SK-N-MC (cell line): ENCODE data around the gene EIF6.

ENCODE experiments used
- DNase-seq: peaks from one replicate; pipeline ENCODE4 v3.0.0-alpha.2; 2011; ENCODE audit warnings: low read depth, low spot score
- H3K27ac ChIP-seq: fragments of 200-600 bp; sonication (generic); 2 replicates; pipeline ENCODE4 v1.5.1; 2016; ENCODE audit warnings: mixed run types
- H3K36me3 ChIP-seq: fragments of 200-600 bp; sonication (generic); 2 replicates; pipeline ENCODE4 v1.6.1; 2017; ENCODE audit warnings: antibody characterized with exemption, low read length, mixed read lengths; ENCODE audit not compliant: insufficient read depth
- H3K4me3 ChIP-seq: fragments of 200-600 bp; sonication (generic); 2 replicates; pipeline ENCODE4 v1.5.1; 2016
- H3K9ac ChIP-seq: fragments of 200-600 bp; sonication (generic); 2 replicates; pipeline ENCODE4 v1.8.0; 2017; ENCODE audit warnings: mixed run types, mixed read lengths; ENCODE audit not compliant: insufficient read length
- H3K9me3 ChIP-seq: fragments of 200-600 bp; sonication (generic); 2 replicates; pipeline ENCODE4 v1.6.1; 2017; ENCODE audit warnings: low read depth, mild to moderate bottlenecking, antibody characterized with exemption, low read length, moderate library complexity, mixed read lengths
- EZH2 ChIP-seq: fragments of 200-600 bp; sonication (generic); IDR thresholded peaks from one replicate; pipeline ENCODE4 v1.6.1; 2017; ENCODE audit warnings: antibody characterized with exemption
- FOXP2 ChIP-seq: optimal IDR thresholded peaks from 2 replicates; pipeline ENCODE3; 2011; ENCODE audit warnings: mild to moderate bottlenecking, moderate library complexity; ENCODE audit not compliant: insufficient read depth; ENCODE audit errors: extremely low read length, control extremely low read depth
- POLR2AphosphoS5 ChIP-seq: IDR thresholded peaks from 2 replicates; pipeline ENCODE4 v1.6.1; 2012; ENCODE audit warnings: mild to moderate bottlenecking, low read depth, low read length, borderline replicate concordance

The EIF6 gene

GRCh38 chr20:35300469-35301262 lies 16.1 kb upstream of the EIF6 start:
- H3K36me3 ChIP-seq = peaks cover 5% of the 10 kb centered on the region; the same call in 1 of the 2 replicates
- H3K9me3 ChIP-seq = no peaks in the 10 kb centered on the region
- H3K27ac ChIP-seq = no peak overlapping the region
- DNase-seq = no peak
- no peak overlapping the region for H3K4me3 ChIP-seq
- no peak for TF ChIP-seq POLR2AphosphoS5
- no peak for TF ChIP-seq EZH2
- TF ChIP-seq FOXP2 = no peak
- no peak overlapping the region for H3K9ac ChIP-seq

- no peak overlapping the region for H3K27ac ChIP-seq
- no peaks in the 10 kb centered on the region for H3K9me3 ChIP-seq
These were observed 15.2 kb upstream of the EIF6 start for GRCh38 chr20:35299780-35300179.

GRCh38 chr20:35298264-35298663 lies 13.7 kb upstream of the EIF6 start:
- Histone ChIP-seq H3K36me3 (peaks cover under 1% of the 10 kb centered on the region; the same call in 1 of the 2 replicates), H3K9ac (no peak overlapping the region), H3K27ac (no peak overlapping the region), H3K4me3 (no peak overlapping the region), H3K9me3 (no peaks in the 10 kb centered on the region)
- TF ChIP-seq FOXP2 (no peak), POLR2AphosphoS5 (no peak), EZH2 (no peak)
- DNase-seq = no peak

More at GRCh38 chr20:35299780-35300179, 15.2 kb upstream of the EIF6 start:
- Histone ChIP-seq H3K36me3 (peaks cover 5% of the 10 kb centered on the region; the same call in 1 of the 2 replicates), H3K4me3 (no peak overlapping the region), H3K9ac (no peak overlapping the region)
- TF ChIP-seq EZH2 = no peak
- peak; percentile 41; the same call in 1 of the 2 replicates for TF ChIP-seq POLR2AphosphoS5
- no peak for DNase-seq

GRCh38 chr20:35297740-35298139 lies 13.2 kb upstream of the EIF6 start:
- H3K4me3 ChIP-seq = no peak overlapping the region
- no peaks in the 10 kb centered on the region for H3K9me3 ChIP-seq
- no peaks in the 10 kb centered on the region; the same call in 1 of the 2 replicates for H3K36me3 ChIP-seq
- H3K9ac ChIP-seq = no peak overlapping the region
- no peak for DNase-seq
- no peak for TF ChIP-seq POLR2AphosphoS5
- no peak for TF ChIP-seq EZH2
- no peak for TF ChIP-seq FOXP2
- H3K27ac ChIP-seq = no peak overlapping the region

GRCh38 chr20:35297155-35297554 lies 12.6 kb upstream of the EIF6 start:
- no peak overlapping the region for H3K4me3 ChIP-seq
- no peak overlapping the region for H3K9ac ChIP-seq
- DNase-seq = no peak
- no peaks in the 10 kb centered on the region for H3K9me3 ChIP-seq
- no peaks in the 10 kb centered on the region for H3K36me3 ChIP-seq
- TF ChIP-seq POLR2AphosphoS5 = no peak
- no peak overlapping the region for H3K27ac ChIP-seq

- H3K36me3 ChIP-seq = no peaks in the 10 kb centered on the region
- TF ChIP-seq FOXP2 (no peak), POLR2AphosphoS5 (no peak), EZH2 (no peak)
- H3K9me3 ChIP-seq = no peaks in the 10 kb centered on the region
- no peak overlapping the region for H3K27ac ChIP-seq
- H3K9ac ChIP-seq = no peak overlapping the region
- no peak overlapping the region for H3K4me3 ChIP-seq
- DNase-seq = no peak
These were observed 11.6 kb upstream of the EIF6 start for GRCh38 chr20:35296101-35296554.

- H3K9ac ChIP-seq = no peak overlapping the region
- DNase-seq = no peak
- TF ChIP-seq POLR2AphosphoS5 = no peak
- no peak for TF ChIP-seq FOXP2
- no peak for TF ChIP-seq EZH2
- no peak overlapping the region for H3K4me3 ChIP-seq
- H3K36me3 ChIP-seq = no peaks in the 10 kb centered on the region
- no peak overlapping the region for H3K27ac ChIP-seq
- H3K9me3 ChIP-seq = no peaks in the 10 kb centered on the region
These were observed 11.1 kb upstream of the EIF6 start for GRCh38 chr20:35295674-35296073.

- DNase-seq = no peak
- TF ChIP-seq FOXP2 (no peak), EZH2 (no peak), POLR2AphosphoS5 (no peak)
- no peak overlapping the region for H3K4me3 ChIP-seq
- H3K9ac ChIP-seq = no peak overlapping the region
- no peak overlapping the region for H3K27ac ChIP-seq
- no peaks in the 10 kb centered on the region for H3K36me3 ChIP-seq
- H3K9me3 ChIP-seq = no peaks in the 10 kb centered on the region
These were observed 10.5 kb upstream of the EIF6 start for GRCh38 chr20:35295058-35295457.

GRCh38 chr20:35294293-35294685 lies 9.7 kb upstream of the EIF6 start:
- H3K4me3 ChIP-seq = no peak overlapping the region
- no peak for TF ChIP-seq EZH2
- no peak for TF ChIP-seq FOXP2
- no peak for TF ChIP-seq POLR2AphosphoS5
- no peak for DNase-seq
- no peaks in the 10 kb centered on the region for H3K9me3 ChIP-seq
- H3K9ac ChIP-seq = no peak overlapping the region
- no peaks in the 10 kb centered on the region for H3K36me3 ChIP-seq
- no peak overlapping the region for H3K27ac ChIP-seq
